ENCODE results near the gene DLEC1. TPM values are rescaled to one million over a fixed set of nuclear protein-coding genes. Genes with fewer than 3 reads are reported as not detected.
A peak's percentile ranks its signal among the peaks of the same experiment; 100 is the strongest.

Gene DLEC1
- total RNA-seq, 2 donors from 2014 or later = 0.25 to 0.52 TPM

GRCh38 chr3:38120693-38121450 lies 81.9 kb downstream of the DLEC1 start:
- DNase-seq (ENCODE audit: low spot score) (no peak), ATAC-seq (no peak)
- no peaks in the 10 kb centered on the region for H3K27me3 Mint-ChIP-seq
- H3K27ac Mint-ChIP-seq = no peak overlapping the region
- no peaks in the 10 kb centered on the region for H3K36me3 Mint-ChIP-seq
- H3K9me3 Mint-ChIP-seq = no peaks in the 10 kb centered on the region
- peaks cover 0 to 11% of the 10 kb centered on the region in 2 donors for H3K4me1 Mint-ChIP-seq (ENCODE audit: low read depth in 2 of 2)
- H3K4me3 Mint-ChIP-seq = no peak overlapping the region

- Mint-ChIP-seq H3K36me3 (no peaks in the 10 kb centered on the region), H3K4me1 (ENCODE audit: low read depth in 2 of 2) (peaks cover 0 to 12% of the 10 kb centered on the region in 2 donors), H3K27ac (no peak overlapping the region), H3K9me3 (no peaks in the 10 kb centered on the region), H3K4me3 (no peak overlapping the region), H3K27me3 (no peaks in the 10 kb centered on the region)
- DNase-seq (ENCODE audit: low spot score) (no peak), ATAC-seq (no peak)
Measured at GRCh38 chr3:38121451-38121831, 82.4 kb downstream of the DLEC1 start.

GRCh38 chr3:38121832-38122461 lies 82.9 kb downstream of the DLEC1 start:
- H3K9me3 Mint-ChIP-seq = no peaks in the 10 kb centered on the region
- H3K4me1 Mint-ChIP-seq (ENCODE audit: low read depth in 2 of 2) = peaks cover 0 to 12% of the 10 kb centered on the region in 2 donors
- H3K27ac Mint-ChIP-seq = no peak overlapping the region
- H3K36me3 Mint-ChIP-seq = no peaks in the 10 kb centered on the region
- no peak for ATAC-seq
- no peak overlapping the region for H3K4me3 Mint-ChIP-seq
- no peaks in the 10 kb centered on the region for H3K27me3 Mint-ChIP-seq
- no peak for DNase-seq (ENCODE audit: low spot score)

GRCh38 chr3:38122712-38123290 lies 83.8 kb downstream of the DLEC1 start:
- DNase-seq (ENCODE audit: low spot score) (no peak), ATAC-seq (no peak)
- H3K4me1 Mint-ChIP-seq (ENCODE audit: low read depth in 2 of 2) = peaks cover 0 to 12% of the 10 kb centered on the region in 2 donors
- H3K27me3 Mint-ChIP-seq = no peaks in the 10 kb centered on the region
- H3K36me3 Mint-ChIP-seq = no peaks in the 10 kb centered on the region
- H3K9me3 Mint-ChIP-seq = no peaks in the 10 kb centered on the region
- H3K27ac Mint-ChIP-seq = no peak overlapping the region
- H3K4me3 Mint-ChIP-seq = no peak overlapping the region

- Mint-ChIP-seq H3K27me3 (no peaks in the 10 kb centered on the region), H3K9me3 (no peaks in the 10 kb centered on the region), H3K4me3 (no peak overlapping the region), H3K4me1 (ENCODE audit: low read depth in 2 of 2) (peaks cover 0 to 9% of the 10 kb centered on the region in 2 donors), H3K36me3 (no peaks in the 10 kb centered on the region), H3K27ac (no peak overlapping the region)
- DNase-seq (ENCODE audit: low spot score) (no peak), ATAC-seq (no peak)
Measured at GRCh38 chr3:38124324-38125122, 85.5 kb downstream of the DLEC1 start.

- DNase-seq (ENCODE audit: low spot score) = no peak
- H3K9me3 Mint-ChIP-seq = no peaks in the 10 kb centered on the region
- no peak overlapping the region for H3K4me3 Mint-ChIP-seq
- H3K27me3 Mint-ChIP-seq = no peaks in the 10 kb centered on the region
- ATAC-seq = no peak
- H3K4me1 Mint-ChIP-seq (ENCODE audit: low read depth in 2 of 2) = peaks cover 4 to 15% of the 10 kb centered on the region in 2 donors
- peaks cover 4% of the 10 kb centered on the region for H3K36me3 Mint-ChIP-seq
- no peak overlapping the region for H3K27ac Mint-ChIP-seq
Measured at GRCh38 chr3:38125305-38126120, 86.5 kb downstream of the DLEC1 start.

GRCh38 chr3:38126121-38126892 lies 87.3 kb downstream of the DLEC1 start:
- ATAC-seq = no peak
- peaks cover 7% of the 10 kb centered on the region for H3K36me3 Mint-ChIP-seq

GRCh38 chr3:38127611-38128302 lies 88.7 kb downstream of the DLEC1 start:
- Mint-ChIP-seq H3K4me1 (ENCODE audit: low read depth in 2 of 2) (peaks cover 8 to 14% of the 10 kb centered on the region in 2 donors), H3K27me3 (no peaks in the 10 kb centered on the region), H3K4me3 (no peak overlapping the region), H3K9me3 (no peaks in the 10 kb centered on the region), H3K36me3 (peaks cover 7% of the 10 kb centered on the region), H3K27ac (peak overlapping the region in 1 of 2 donors; percentile 33)
- ATAC-seq (no peak), DNase-seq (ENCODE audit: low spot score) (no peak)

More at GRCh38 chr3:38126121-38126892, 87.3 kb downstream of the DLEC1 start:
- DNase-seq (ENCODE audit: low spot score) = no peak
- Mint-ChIP-seq H3K4me3 (no peak overlapping the region), H3K27ac (no peak overlapping the region), H3K4me1 (ENCODE audit: low read depth in 2 of 2) (peaks cover 8 to 13% of the 10 kb centered on the region in 2 donors), H3K27me3 (no peaks in the 10 kb centered on the region), H3K9me3 (no peaks in the 10 kb centered on the region)

GRCh38 chr3:38128303-38128655 lies 89.3 kb downstream of the DLEC1 start:
- Mint-ChIP-seq H3K27me3 (no peaks in the 10 kb centered on the region), H3K9me3 (no peaks in the 10 kb centered on the region), H3K36me3 (peaks cover 7% of the 10 kb centered on the region), H3K27ac (no peak overlapping the region), H3K4me3 (no peak overlapping the region), H3K4me1 (ENCODE audit: low read depth in 2 of 2) (peaks cover 8 to 17% of the 10 kb centered on the region in 2 donors)
- DNase-seq (ENCODE audit: low spot score) (no peak), ATAC-seq (no peak)

- Mint-ChIP-seq H3K4me3 (no peak overlapping the region), H3K9me3 (no peaks in the 10 kb centered on the region), H3K4me1 (ENCODE audit: low read depth in 2 of 2) (peaks cover 9 to 17% of the 10 kb centered on the region in 2 donors), H3K36me3 (peaks cover 8% of the 10 kb centered on the region), H3K27me3 (no peaks in the 10 kb centered on the region), H3K27ac (peak overlapping the region in 1 of 2 donors; percentile 78)
- DNase-seq (ENCODE audit: low spot score) (no peak), ATAC-seq (no peak)
Measured at GRCh38 chr3:38129058-38129457, 90.0 kb downstream of the DLEC1 start.

- Mint-ChIP-seq H3K4me1 (ENCODE audit: low read depth in 2 of 2) (peaks cover 22 to 28% of the 10 kb centered on the region in 2 donors), H3K9me3 (no peaks in the 10 kb centered on the region), H3K27me3 (no peaks in the 10 kb centered on the region), H3K27ac (peak overlapping the region in 1 of 2 donors; percentile 27), H3K4me3 (no peak overlapping the region), H3K36me3 (peaks cover 12% of the 10 kb centered on the region)
- DNase-seq (ENCODE audit: low spot score) (no peak), ATAC-seq (no peak)
Measured at GRCh38 chr3:38130631-38131065, 91.6 kb downstream of the DLEC1 start.

Data from natural killer cell treated with Interleukin-12 subunit alpha and Interleukin-12 subunit beta and Interleukin-15 and Interleukin-18, amount 100 ng/mL, for 72 hours (primary cell).